Peyer's patch (tissue), 4 donors: ENCODE measurements around the gene TTBK2.

Experiments
- CTCF ChIP-seq, 6 experiments: fragments of 450-650 bp in 4 of 6; fragments of 200-600 bp in 2 of 6; sonication (generic) in 1 of 6; IDR thresholded peaks; one replicate each; pipeline ENCODE4 v1.5.1; 2017 to 2019; ENCODE audit warnings: antibody characterized with exemption in 6 of 6, mild to moderate bottlenecking in 3 of 6, moderate library complexity in 1 of 6
- POLR2A ChIP-seq, 2 donors: fragments of 450-650 bp; IDR thresholded peaks; one replicate each; pipeline ENCODE4 v1.5.1; 2017; ENCODE audit warnings: antibody characterized with exemption in 2 of 2, mild to moderate bottlenecking in 2 of 2, moderate library complexity in 2 of 2

- TF ChIP-seq CTCF (IDR thresholded peaks at IDR 0.05) (no peak), POLR2A (IDR thresholded peaks at IDR 0.05) (no peak)
Measured at GRCh38 chr15:42782716-42783115, 137.9 kb downstream of the TTBK2 start.
